Common myeloid progenitor, CD34-positive (primary cell): Measurements from ENCODE around the gene TMEM209.
A peak's percentile ranks its signal among the peaks of the same experiment; 100 is the strongest.
"Not testable (repeated sequence)": the region's sequence is repeated elsewhere in the genome, so short reads cannot be mapped to it uniquely, and the experiment has no call there.

Experiments used
- CTCF ChIA-PET: fragments of 350-600 bp; sonication (Branson Sonifier 250); formaldehyde crosslinking; loops from one replicate; lab custom pipeline; 2021; ENCODE audit warnings: antibody characterized with exemption; lab: Charles Lee
- POLR2A ChIA-PET: fragments of 350-600 bp; sonication (Branson Sonifier 250); formaldehyde crosslinking; loops from one replicate; lab custom pipeline; 2021; ENCODE audit warnings: antibody characterized with exemption; lab: Charles Lee
- DNase-seq, 3 donors: peaks; one replicate each; pipeline versions ENCODE4 v3.0.0 to v3.0.0-alpha.2; 2013
- H3K27ac ChIP-seq, 2 experiments: 1 replicate in 1 of 2; 2 replicates in 1 of 2; pipeline ENCODE4 v1.7.0; 2013; ENCODE audit warnings: inconsistent platforms in 2 of 2, low read length in 2 of 2, mild to moderate bottlenecking in 2 of 2, low read depth in 1 of 2, moderate library complexity in 1 of 2; ENCODE audit not compliant: severe bottlenecking in 2 of 2, insufficient read depth in 1 of 2, poor library complexity in 1 of 2
- H3K27me3 ChIP-seq, 5 experiments: replicated peaks in 2 of 5; 1 replicate in 3 of 5; 2 replicates in 2 of 5; pipeline versions ENCODE4 v1.6.1 to v1.7.0; 2013; ENCODE audit warnings: low read length in 4 of 5, mild to moderate bottlenecking in 2 of 5, moderate library complexity in 2 of 5, inconsistent platforms in 1 of 5; ENCODE audit not compliant: insufficient read depth in 5 of 5, control insufficient read depth in 4 of 5
- H3K36me3 ChIP-seq, 4 experiments: 1 replicate in 2 of 4; 2 replicates in 2 of 4; pipeline versions ENCODE4 v1.6.1 to v1.7.0; 2013; ENCODE audit warnings: low read length in 3 of 4, control low read depth in 1 of 4, mild to moderate bottlenecking in 1 of 4; ENCODE audit not compliant: control insufficient read depth in 4 of 4, insufficient read depth in 4 of 4
- H3K4me1 ChIP-seq, 4 experiments: 1 replicate in 3 of 4; 2 replicates in 1 of 4; pipeline versions ENCODE4 v1.6.1 to v1.7.1; 2013; ENCODE audit warnings: low read length in 3 of 4, mild to moderate bottlenecking in 3 of 4, control low read depth in 1 of 4, inconsistent platforms in 1 of 4, moderate library complexity in 1 of 4; ENCODE audit not compliant: control insufficient read depth in 4 of 4, insufficient read depth in 4 of 4; ENCODE audit errors: control extremely low read depth in 1 of 4
- H3K4me3 ChIP-seq, 7 experiments: 1 replicate in 4 of 7; 2 replicates in 3 of 7; pipeline versions ENCODE4 v1.5.1 to v1.7.0; 2013; ENCODE audit warnings: mild to moderate bottlenecking in 7 of 7, low read length in 6 of 7, moderate library complexity in 6 of 7, inconsistent platforms in 2 of 7, low read depth in 2 of 7, control low read depth in 1 of 7; ENCODE audit not compliant: insufficient read depth in 4 of 7, control insufficient read depth in 1 of 7; ENCODE audit errors: extremely low read depth in 1 of 7
- H3K9me3 ChIP-seq, 5 experiments: 1 replicate in 4 of 5; 2 replicates in 1 of 5; pipeline versions ENCODE4 v1.6.1 to v1.7.1; 2013; ENCODE audit warnings: low read length in 4 of 5, mild to moderate bottlenecking in 2 of 5, inconsistent platforms in 1 of 5, low read depth in 1 of 5, moderate library complexity in 1 of 5; ENCODE audit not compliant: control insufficient read depth in 4 of 5, insufficient read depth in 2 of 5; ENCODE audit errors: control extremely low read depth in 1 of 5
- WGBS: methylation state at CpG from one replicate; pipeline ENCODE4 v1.1.5; 2013; ENCODE audit not compliant: insufficient coverage; 5-methylcytosine and 5-hydroxymethylcytosine counted together

Gene TMEM209

GRCh38 chr7:130146142-130146541 is 59.1 kb downstream of the TMEM209 start:
- H3K4me3 ChIP-seq, H3K9me3 ChIP-seq, DNase-seq, H3K36me3 ChIP-seq, CTCF ChIA-PET, H3K27ac ChIP-seq, H3K27me3 ChIP-seq: not testable (repeated sequence)
- WGBS, result 100% methylated on average over 2 of the region's 5 CpGs
- H3K4me1 ChIP-seq, result peaks cover 0 to 21% (median 12%) of the 10 kb centered on the region in 4 experiments
- POLR2A ChIA-PET, result interaction anchor here (0.6 kb wide), 1 partner anchor 336 kb away, joined by 5 read pairs; no protein-coding TSS in a partner anchor

GRCh38 chr7:130145424-130146100 is 59.6 kb downstream of the TMEM209 start:
- Histone ChIP-seq H3K4me3 (no peak overlapping the region), H3K27me3 (no peaks in the 10 kb centered on the region), H3K9me3 (no peaks in the 10 kb centered on the region), H3K36me3 (no peaks in the 10 kb centered on the region), H3K27ac (no peak overlapping the region), H3K4me1 (peaks cover 0 to 26% (median 15%) of the 10 kb centered on the region in 4 experiments)
- peak in 2 of 3 donors; percentile 14 to 18 for DNase-seq
- ChIA-PET CTCF (no interaction called here), POLR2A (interaction anchor here (0.6 kb wide), 1 partner anchor 336 kb away, joined by 5 read pairs; no protein-coding TSS in a partner anchor)
- 95% methylated on average over 11 of the region's 14 CpGs for WGBS

DNA sequence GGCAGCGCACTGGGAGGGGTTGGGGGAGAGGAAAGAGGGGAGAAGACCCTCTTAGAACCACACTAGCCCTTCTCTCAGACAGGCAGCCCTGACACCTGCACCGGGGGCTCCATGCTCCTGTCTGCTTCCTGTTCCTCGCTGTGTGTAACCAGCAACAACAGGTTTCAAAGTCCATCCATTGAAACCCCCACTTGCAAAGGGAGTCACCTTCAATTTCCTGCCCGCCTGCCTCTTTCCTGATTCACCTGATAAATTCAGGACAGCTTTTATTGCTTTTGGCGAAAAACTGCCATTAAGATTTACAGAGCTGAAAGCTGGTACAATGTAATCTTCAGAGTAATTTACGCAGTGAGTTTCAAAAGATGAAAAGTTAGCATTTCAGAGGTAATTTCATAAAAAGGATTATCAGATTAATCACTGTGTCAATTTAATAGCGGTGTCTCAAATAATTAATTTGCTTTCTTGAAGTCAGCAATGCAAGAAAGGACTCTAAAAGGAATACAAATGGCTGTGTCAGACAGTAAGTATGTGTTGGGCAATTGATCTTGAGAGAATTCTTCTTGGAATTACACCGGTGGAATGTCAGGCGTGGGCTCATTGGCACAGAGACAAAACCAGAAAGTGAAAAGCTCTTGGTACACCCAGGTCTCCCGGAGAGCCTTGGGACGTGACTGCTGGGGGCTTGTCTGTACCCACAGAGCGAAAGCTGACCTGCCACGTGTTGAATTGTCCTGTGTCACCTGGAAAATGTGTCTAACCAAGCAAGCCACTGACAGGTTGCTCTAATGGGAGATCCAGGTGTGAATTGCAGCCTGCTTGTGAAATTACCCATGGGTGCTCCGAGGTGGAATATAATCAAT is 60.7 kb downstream of the TMEM209 start:
- Histone ChIP-seq H3K4me3 (no peak overlapping the region), H3K27me3 (no peaks in the 10 kb centered on the region), H3K9me3 (no peaks in the 10 kb centered on the region), H3K4me1 (peaks cover 0 to 25% (median 13%) of the 10 kb centered on the region in 4 experiments), H3K36me3 (peaks cover 0 to 10% (median under 1%) of the 10 kb centered on the region in 4 experiments), H3K27ac (no peak overlapping the region)
- CTCF ChIA-PET, result no interaction called here
- no peak for DNase-seq
- POLR2A ChIA-PET, result interaction anchor here (0.6 kb wide), 1 partner anchor 16 kb away, joined by 3 read pairs; no protein-coding TSS in a partner anchor
- 80% methylated on average over 12 of the region's 14 CpGs for WGBS

GRCh38 chr7:130143986-130144311 is 61.3 kb downstream of the TMEM209 start:
- DNase-seq, result no peak
- no peak overlapping the region for H3K27ac ChIP-seq
- H3K9me3 ChIP-seq, result no peaks in the 10 kb centered on the region
- no peaks in the 10 kb centered on the region for H3K27me3 ChIP-seq
- ChIA-PET POLR2A (interaction anchor here (0.6 kb wide), 1 partner anchor 17 kb away, joined by 3 read pairs; no protein-coding TSS in a partner anchor), CTCF (no interaction called here)
- peaks cover 0 to 23% (median 10%) of the 10 kb centered on the region in 4 experiments for H3K4me1 ChIP-seq
- no peak overlapping the region for H3K4me3 ChIP-seq
- peaks cover 0 to 11% (median 1%) of the 10 kb centered on the region in 4 experiments for H3K36me3 ChIP-seq
- 100% methylated on average over 1 of the region's 3 CpGs for WGBS

GRCh38 chr7:130143334-130143732 is 61.9 kb downstream of the TMEM209 start:
- no peak overlapping the region for H3K4me3 ChIP-seq
- H3K9me3 ChIP-seq, result no peaks in the 10 kb centered on the region
- H3K4me1 ChIP-seq, result peaks cover 0 to 23% (median 10%) of the 10 kb centered on the region in 4 experiments
- ChIA-PET POLR2A (no interaction called here), CTCF (no interaction called here)
- no peak overlapping the region for H3K27ac ChIP-seq
- DNase-seq, result no peak
- H3K27me3 ChIP-seq, result no peaks in the 10 kb centered on the region
- H3K36me3 ChIP-seq, result peaks cover 0 to 12% (median 1%) of the 10 kb centered on the region in 4 experiments
- 100% methylated on average over 2 of the region's 5 CpGs for WGBS

DNA sequence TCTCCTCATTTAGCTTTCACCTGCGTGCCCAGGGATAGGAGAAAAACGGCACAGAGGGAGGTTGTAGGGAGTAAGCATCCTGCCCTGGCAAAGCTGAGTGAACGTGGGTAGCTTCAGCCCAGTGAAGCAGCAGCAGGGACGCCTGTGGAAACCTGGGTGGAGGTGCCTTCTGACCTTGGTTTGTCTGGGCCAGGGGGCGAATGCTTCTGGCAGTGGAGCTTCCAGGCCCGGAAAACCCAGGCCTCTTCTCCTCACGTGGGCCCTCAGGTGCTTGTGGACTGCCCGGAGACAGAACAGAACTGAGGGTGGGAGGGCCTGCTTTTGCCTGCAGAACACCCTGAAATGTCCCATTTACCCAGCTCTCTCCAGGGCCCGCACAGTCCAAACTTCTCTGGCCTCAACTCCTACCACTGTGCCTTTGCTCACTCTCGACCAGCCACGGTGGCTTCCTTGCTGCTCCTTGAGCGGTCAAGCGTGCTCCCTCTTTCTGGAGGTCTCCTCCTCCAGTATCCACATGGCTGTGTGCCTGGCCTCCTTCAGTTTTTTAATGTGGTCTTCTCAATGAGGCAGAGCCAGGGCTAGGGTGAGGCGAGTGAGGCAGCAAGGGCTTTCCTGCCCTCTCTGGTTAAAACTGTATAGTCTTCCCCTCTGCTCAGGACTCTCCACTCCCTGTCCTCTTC is 62.4 kb downstream of the TMEM209 start:
- peaks cover 0 to 13% (median 2%) of the 10 kb centered on the region in 4 experiments for H3K36me3 ChIP-seq
- no peak overlapping the region for H3K27ac ChIP-seq
- no peaks in the 10 kb centered on the region for H3K27me3 ChIP-seq
- DNase-seq, result no peak
- no peak overlapping the region for H3K4me3 ChIP-seq
- H3K4me1 ChIP-seq, result peaks cover 0 to 23% (median 10%) of the 10 kb centered on the region in 4 experiments
- no peaks in the 10 kb centered on the region for H3K9me3 ChIP-seq
- WGBS, result 96% methylated on average over 14 of the region's 14 CpGs
- POLR2A ChIA-PET, result no interaction called here
- CTCF ChIA-PET, result no interaction called here
